ENCODE data around the gene FBXL3.
"Not testable (repeated sequence)": the region's sequence is repeated elsewhere in the genome, so short reads cannot be mapped to it uniquely, and the experiment has no call there.

FBXL3 gene

GRCh38 chr13:76982061-76982460 is 44.9 kb downstream of the FBXL3 start:
- no peak for DNase-seq

- peak; percentile 77 to 86 for DNase-seq
Observed at GRCh38 chr13:76980075-76980718, 46.8 kb downstream of the FBXL3 start.

- DNase-seq = no peak
Observed at GRCh38 chr13:76976929-76977328, 50.0 kb downstream of the FBXL3 start.

GRCh38 chr13:76976490-76976889 is 50.5 kb downstream of the FBXL3 start:
- DNase-seq = peak in 1 of 2 donors; percentile 43

- DNase-seq = no peak
Observed at GRCh38 chr13:76975863-76976262, 51.1 kb downstream of the FBXL3 start.

DNA sequence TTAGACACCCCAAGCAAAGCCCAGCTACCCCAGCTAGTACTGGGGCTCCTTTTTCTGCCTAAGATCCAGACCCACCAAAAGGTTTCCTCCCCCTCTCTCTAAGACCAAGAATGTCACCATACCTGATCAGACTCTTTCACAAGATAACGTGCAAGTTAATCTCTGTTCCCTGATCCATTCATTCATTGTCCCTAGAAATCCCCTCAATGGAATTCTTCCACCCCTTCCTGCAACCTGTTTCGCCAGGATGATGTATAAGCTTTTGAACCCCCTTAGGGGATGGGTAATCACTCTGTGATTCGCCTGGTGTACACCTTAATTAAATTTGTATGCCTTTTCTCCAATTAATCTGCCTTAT is 52.4 kb downstream of the FBXL3 start:
- DNase-seq = no peak

DNA sequence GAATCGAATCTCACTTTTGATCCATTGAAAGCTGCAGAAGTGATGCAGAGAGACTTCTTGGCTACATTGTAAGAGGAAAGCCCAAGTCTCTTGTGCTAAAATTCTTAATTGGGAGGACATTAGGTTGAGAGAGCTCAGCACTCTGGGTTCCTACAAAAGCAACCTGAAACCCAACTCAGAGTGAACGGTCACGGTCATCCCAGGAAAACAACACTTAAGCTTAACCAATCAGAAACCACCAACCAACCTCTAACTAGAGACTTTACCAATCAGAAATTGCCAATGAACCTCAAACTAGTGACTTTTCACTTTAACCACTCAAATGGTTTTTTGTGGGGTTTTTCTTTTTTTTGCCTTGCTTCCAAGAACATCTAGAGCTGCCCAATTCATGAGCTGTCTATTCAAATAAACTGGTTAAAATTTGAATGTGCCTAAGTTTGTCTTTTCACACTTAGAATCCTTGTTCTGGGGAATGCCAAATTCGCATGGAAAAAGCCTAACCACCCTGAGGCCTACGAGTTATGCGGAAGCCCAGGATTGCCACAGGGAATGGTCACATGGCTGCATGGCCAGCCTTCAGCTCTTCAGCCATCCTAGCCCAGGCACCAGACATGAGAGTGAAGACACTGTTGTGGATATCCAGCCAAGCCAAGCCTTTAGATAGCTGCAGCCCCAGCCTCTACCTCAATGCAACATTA is 52.9 kb downstream of the FBXL3 start:
- DNase-seq = no peak

DNA sequence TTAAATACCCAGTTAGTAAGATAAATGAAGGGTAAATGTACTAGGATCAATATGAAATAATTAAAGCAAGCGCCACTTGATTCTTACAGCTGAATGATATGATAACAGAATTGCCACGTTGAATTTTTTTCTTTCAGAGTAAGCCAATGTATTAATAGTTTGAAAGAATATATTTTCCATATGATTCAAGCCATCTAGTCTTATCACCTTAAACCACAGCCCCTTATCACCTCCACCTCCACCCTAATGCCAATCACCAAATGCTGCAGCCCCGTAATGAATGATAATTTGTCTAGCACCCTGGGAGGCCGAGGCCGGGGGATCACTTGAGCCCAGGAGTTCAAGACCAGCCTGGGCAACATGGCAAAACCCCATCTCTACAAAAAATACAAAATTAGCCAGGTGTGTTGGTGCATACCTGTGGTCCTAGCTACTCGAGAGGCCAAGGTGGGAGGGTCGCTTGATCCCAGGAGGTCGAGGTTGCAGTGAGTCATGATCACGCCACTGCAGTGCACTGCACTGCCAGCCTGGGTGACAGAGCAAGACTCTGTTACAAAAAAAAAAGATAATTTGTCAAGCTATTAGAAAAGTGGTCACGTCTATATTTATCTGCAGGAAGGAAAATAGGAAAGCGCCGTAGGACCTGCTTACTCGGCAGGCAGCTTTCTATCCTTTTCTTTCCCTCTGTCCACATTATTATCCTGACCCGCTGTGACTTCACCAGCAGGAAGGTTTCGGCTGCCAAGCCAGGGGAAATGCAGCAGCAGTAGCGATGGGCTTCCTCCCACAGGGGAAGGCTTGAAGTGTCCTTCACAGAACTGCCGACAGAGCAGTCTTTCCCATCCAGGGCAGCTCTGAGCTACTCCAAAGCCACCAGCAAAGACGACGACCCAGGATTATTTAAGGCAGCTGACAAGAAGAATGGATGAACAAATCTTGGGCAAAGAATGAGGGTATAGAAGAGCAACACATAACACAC is 54.8 kb downstream of the FBXL3 start:
- no peak for DNase-seq

DNA sequence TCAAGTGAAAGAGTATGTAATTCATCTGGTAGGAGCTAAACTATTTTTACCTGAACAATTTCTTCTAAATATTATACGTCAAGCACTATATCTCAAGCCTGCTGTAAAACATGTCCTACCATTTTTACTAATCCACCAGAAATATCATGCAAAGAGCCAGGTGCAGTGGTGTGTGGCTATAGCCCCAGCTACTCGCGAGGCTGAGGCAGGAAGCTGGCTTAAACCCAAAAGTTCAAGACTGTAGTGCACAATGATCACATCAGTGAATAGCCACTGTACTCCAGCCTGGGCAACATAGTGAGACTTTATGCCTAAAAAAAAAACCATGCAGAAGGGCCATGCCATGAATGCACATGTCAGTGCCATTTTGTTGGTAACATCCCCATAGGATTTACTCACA is 55.7 kb downstream of the FBXL3 start:
- no peak for DNase-seq

- DNase-seq = no peak
Observed at GRCh38 chr13:76969488-76970365, 57.2 kb downstream of the FBXL3 start.

- no peak for DNase-seq
Observed at GRCh38 chr13:76968041-76968440, 58.9 kb downstream of the FBXL3 start.

GRCh38 chr13:76967031-76967430 is 59.9 kb downstream of the FBXL3 start:
- DNase-seq = no peak

GRCh38 chr13:76965759-76966421 is 61.1 kb downstream of the FBXL3 start:
- DNase-seq = no peak

- not testable (repeated sequence) for DNase-seq
Observed at GRCh38 chr13:76959734-76960133, 67.2 kb downstream of the FBXL3 start.

DNA sequence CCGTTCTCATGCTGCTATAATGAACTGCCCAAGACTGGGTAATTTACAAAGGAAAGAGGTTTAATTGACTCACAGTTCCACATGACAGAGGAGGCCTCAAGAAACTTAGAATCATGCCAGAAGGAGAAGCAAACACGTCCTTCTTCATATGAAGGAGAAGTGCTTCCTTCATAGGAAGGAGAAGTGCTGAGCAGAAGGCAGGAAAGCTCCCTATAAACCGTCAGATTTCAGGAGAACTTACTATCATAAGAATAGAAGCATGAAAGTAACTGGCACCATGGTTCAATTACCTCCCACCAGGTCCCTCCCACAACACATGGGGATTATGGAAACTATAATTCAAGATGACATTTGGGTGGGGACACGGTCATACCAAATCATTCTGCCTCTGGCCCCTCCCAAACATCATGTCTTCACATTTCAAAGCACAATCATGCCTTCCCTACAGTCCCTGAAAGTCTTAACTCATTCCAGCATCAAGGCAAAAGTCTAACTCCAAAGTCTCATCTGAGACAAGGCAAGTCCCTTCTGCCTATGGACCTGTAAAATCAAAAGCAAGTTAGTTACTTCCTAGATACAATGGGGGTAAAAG is 68.0 kb downstream of the FBXL3 start:
- no peak for DNase-seq

- no peak for DNase-seq
Observed at GRCh38 chr13:76955661-76956060, 71.3 kb downstream of the FBXL3 start.

Data from CD4-positive, alpha-beta T cell treated with Interferon alpha-2 for 1 hour (primary cell).